A549 (cell line): ENCODE measurements around the gene BAG5. TPM values are rescaled to one million over a fixed set of nuclear protein-coding genes. Genes with fewer than 3 reads are reported as not detected.

Experiments
- ATAC-seq, 2 experiments: fragments of 200-7000 bp in 1 of 2; fragments of >200 bp in 1 of 2; cut with Nextera tagmentation in 1 of 2; cut with Tn5 transposase in 1 of 2; 3 replicates each; pipeline versions ENCODE4 v1.8.0 to v1.9.1; 2018 to 2020; ENCODE audit warnings: mild to moderate bottlenecking in 1 of 2, moderate library complexity in 1 of 2
- CTCF ChIA-PET: fragments of 300-600 bp; sonication (Branson Sonifier 250); formaldehyde crosslinking; extraction: SDS; loops from one replicate; lab custom pipeline; 2021; ENCODE audit warnings: antibody characterized with exemption, inconsistent platforms; lab: Yijun Ruan, JAX
- POLR2A ChIA-PET: fragments of 350-600 bp; formaldehyde crosslinking; extraction: SDS; loops from one replicate; lab custom pipeline; 2021; ENCODE audit warnings: antibody characterized with exemption, inconsistent platforms; lab: Yijun Ruan, JAX
- DNase-seq, 2 experiments: peaks; one replicate each; pipeline versions ENCODE4 v3.0.0 to v3.0.0-alpha.2; 2011 to 2016; ENCODE audit warnings: low read depth in 1 of 2, low spot score in 1 of 2
- FAIRE-seq: peaks from 2 replicates; lab custom pipeline; 2011; peaks lifted over from hg19 to GRCh38; lab: Jason Lieb, UNC
- H3K27ac ChIP-seq, 2 experiments: fragments of >200 bp; sonication (Bioruptor Twin); formaldehyde crosslinking; 3 replicates each; pipeline ENCODE4 v1.5.1; 2016 to 2017
- H3K4me1 ChIP-seq: fragments of >200 bp; sonication (Bioruptor Twin); formaldehyde crosslinking; 3 replicates; pipeline ENCODE4 v1.6.1; 2016
- H3K4me2 ChIP-seq: fragments of >200 bp; sonication (Bioruptor Twin); formaldehyde crosslinking; 3 replicates; pipeline ENCODE4 v1.6.1; 2016
- H3K4me3 ChIP-seq: fragments of >200 bp; sonication (Bioruptor Twin); formaldehyde crosslinking; 3 replicates; pipeline ENCODE4 v1.5.1; 2016
- H3K9me3 ChIP-seq: fragments of >200 bp; sonication (Bioruptor Twin); formaldehyde crosslinking; 3 replicates; pipeline ENCODE4 v1.6.1; 2016
- CEBPB ChIP-seq, 2 experiments: fragments of >200 bp in 1 of 2; sonication (Bioruptor Twin) in 1 of 2; formaldehyde crosslinking in 1 of 2; IDR thresholded peaks; 2 replicates each; pipeline ENCODE4 v1.6.1; 2012 to 2016
- CHD2 ChIP-seq: fragments of 150-350 bp; IDR thresholded peaks from 2 replicates; pipeline ENCODE4 v1.6.1; 2014; ENCODE audit warnings: low read length; ENCODE audit not compliant: partially characterized antibody
- CHD4 ChIP-seq: fragments of 200-600 bp; sonication (generic); IDR thresholded peaks from 2 replicates; pipeline ENCODE4 v1.6.1; 2016; ENCODE audit warnings: antibody characterized with exemption, mild to moderate bottlenecking, borderline replicate concordance
- EHMT2 ChIP-seq: fragments of 200-600 bp; sonication (generic); IDR thresholded peaks from 2 replicates; pipeline ENCODE4 v1.6.1; 2016; ENCODE audit warnings: antibody characterized with exemption, low read depth, mild to moderate bottlenecking, moderate library complexity
- FOSB ChIP-seq: fragments of 250-450 bp; sonication (Bioruptor Pico); IDR thresholded peaks from 2 replicates; pipeline ENCODE4 v1.5.0; 2020; ENCODE audit warnings: mild to moderate bottlenecking, moderate library complexity
- FOSL2 ChIP-seq, 2 experiments: fragments of 450-650 bp in 1 of 2; fragments of >200 bp in 1 of 2; sonication (Bioruptor Twin) in 1 of 2; formaldehyde crosslinking; IDR thresholded peaks; 2 replicates each; pipeline versions ENCODE4 v1.5.0 to v1.6.1; 2016 to 2020; ENCODE audit warnings: mild to moderate bottlenecking in 1 of 2, moderate library complexity in 1 of 2
- GATA3 ChIP-seq: IDR thresholded peaks from 2 replicates; pipeline ENCODE4 v1.6.1; 2012; ENCODE audit warnings: borderline replicate concordance
- HEYL ChIP-seq: fragments of 250-450 bp; sonication (Bioruptor Pico); IDR thresholded peaks from 2 replicates; pipeline ENCODE4 v1.8.0; 2021; ENCODE audit warnings: mild to moderate bottlenecking, moderate library complexity
- HOXB5 ChIP-seq: fragments of 250-450 bp; sonication (Bioruptor Pico); IDR thresholded peaks from 2 replicates; pipeline ENCODE4 v1.5.0; 2020; ENCODE audit warnings: mild to moderate bottlenecking, moderate library complexity
- JUNB ChIP-seq: fragments of >200 bp; sonication (Bioruptor Twin); formaldehyde crosslinking; IDR thresholded peaks from 2 replicates; pipeline ENCODE4 v1.6.1; 2016
- MAZ ChIP-seq: fragments of 150-350 bp; IDR thresholded peaks from 2 replicates; pipeline ENCODE4 v1.6.1; 2014; ENCODE audit warnings: antibody characterized with exemption, low read depth, low read length, borderline replicate concordance
- PHF8 ChIP-seq: fragments of 200-600 bp; sonication (generic); IDR thresholded peaks from 2 replicates; pipeline ENCODE4 v1.6.1; 2016; ENCODE audit warnings: low read depth, mild to moderate bottlenecking, antibody characterized with exemption, moderate library complexity, borderline replicate concordance
- POLR2AphosphoS2 ChIP-seq: conservative IDR thresholded peaks from 2 replicates; pipeline ENCODE4 v1.6.1; 2012; ENCODE audit warnings: low read length, improper control_type of control experiment, inconsistent platforms
- RCOR1 ChIP-seq: fragments of 150-350 bp; IDR thresholded peaks from 2 replicates; pipeline ENCODE4 v1.6.1; 2014; ENCODE audit warnings: antibody characterized with exemption, low read length, low read depth
- SMC3 ChIP-seq: fragments of >200 bp; sonication (Bioruptor Twin); formaldehyde crosslinking; IDR thresholded peaks from 3 replicates; pipeline ENCODE4 v1.6.1; 2018; ENCODE audit warnings: inconsistent platforms
- TFCP2L1 ChIP-seq: fragments of 250-450 bp; sonication (Bioruptor Pico); IDR thresholded peaks from 2 replicates; pipeline ENCODE4 v1.5.0; 2021; ENCODE audit warnings: mild to moderate bottlenecking
- ZNF302 ChIP-seq: fragments of 250-450 bp; sonication (Bioruptor Pico); IDR thresholded peaks from 2 replicates; pipeline ENCODE4 v1.9.0; 2021; ENCODE audit warnings: inconsistent platforms, mild to moderate bottlenecking, moderate library complexity
- ZSCAN20 ChIP-seq: fragments of 250-450 bp; sonication (Bioruptor Pico); IDR thresholded peaks from 2 replicates; pipeline ENCODE4 v1.8.0; 2022; ENCODE audit warnings: mild to moderate bottlenecking, moderate library complexity
- WGBS: methylation state at CpG from one replicate; pipeline ENCODE4 v1.1.6; 2017; ENCODE audit errors: missing lambda C conversion rate; 5-methylcytosine and 5-hydroxymethylcytosine counted together
- polyA plus RNA-seq, 4 experiments: library from polyadenylated mRNA; depleted of rRNA in 3 of 4; stranded (reverse); fragments of >200 nt; fragmentation: RNase III in 1 of 4; extraction: RNeasy Plus Mini Kit Qiagen cat#74134 plus additional on column Dnase treatment in 1 of 4; gene quantifications; 2 replicates in 3 of 4; 3 replicates in 1 of 4; pipeline ENCODE4 v1.2.3, GENCODE V29; 2011 to 2017
- TF ChIP-seq, protein P1 (sequence below): fragments of 250-450 bp; sonication (Bioruptor Pico); IDR thresholded peaks from 2 replicates; pipeline ENCODE4 v1.5.0; 2021; ENCODE audit warnings: mild to moderate bottlenecking, moderate library complexity, borderline replicate concordance
- TF ChIP-seq, protein P2 (sequence below): fragments of 250-450 bp; sonication (Bioruptor Pico); IDR thresholded peaks from 2 replicates; pipeline ENCODE4 v1.5.0; 2020; ENCODE audit warnings: low read depth, mild to moderate bottlenecking, moderate library complexity

The BAG5 gene
- polyA plus RNA-seq, 2 of the 4 experiments (the other 2 are of a cell fraction) = 20.8 to 24.8 TPM

- Histone ChIP-seq H3K4me2 (no peak overlapping the region), H3K27ac (no peak overlapping the region), H3K4me1 (peaks cover 35% of the 10 kb centered on the region)
- ATAC-seq (no peak), DNase-seq (no peak)
- POLR2A ChIA-PET = interaction anchor here (0.5 kb wide), 1 partner anchor 92 kb away, joined by 3 read pairs; no protein-coding TSS in a partner anchor
- TF ChIP-seq PHF8 (no peak), EHMT2 (no peak), ZNF302 (CRISPR knock-in tag) (no peak), GATA3 (no peak), ZSCAN20 (CRISPR knock-in tag) (no peak), POLR2AphosphoS2 (no peak), RCOR1 (no peak), CHD4 (no peak), HEYL (CRISPR knock-in tag) (no peak), FOSL2 (IDR thresholded peaks at IDR 0.05) (no peak), FOSL2 (CRISPR knock-in tag; IDR thresholded peaks at IDR 0.05) (no peak)
- TF ChIP-seq, protein P1, sequence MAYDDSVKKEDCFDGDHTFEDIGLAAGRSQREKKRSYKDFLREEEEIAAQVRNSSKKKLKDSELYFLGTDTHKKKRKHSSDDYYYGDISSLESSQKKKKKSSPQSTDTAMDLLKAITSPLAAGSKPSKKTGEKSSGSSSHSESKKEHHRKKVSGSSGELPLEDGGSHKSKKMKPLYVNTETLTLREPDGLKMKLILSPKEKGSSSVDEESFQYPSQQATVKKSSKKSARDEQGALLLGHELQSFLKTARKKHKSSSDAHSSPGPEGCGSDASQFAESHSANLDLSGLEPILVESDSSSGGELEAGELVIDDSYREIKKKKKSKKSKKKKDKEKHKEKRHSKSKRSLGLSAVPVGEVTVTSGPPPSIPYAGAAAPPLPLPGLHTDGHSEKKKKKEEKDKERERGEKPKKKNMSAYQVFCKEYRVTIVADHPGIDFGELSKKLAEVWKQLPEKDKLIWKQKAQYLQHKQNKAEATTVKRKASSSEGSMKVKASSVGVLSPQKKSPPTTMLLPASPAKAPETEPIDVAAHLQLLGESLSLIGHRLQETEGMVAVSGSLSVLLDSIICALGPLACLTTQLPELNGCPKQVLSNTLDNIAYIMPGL (CRISPR knock-in tag) = no peak
- TF ChIP-seq, protein P2, sequence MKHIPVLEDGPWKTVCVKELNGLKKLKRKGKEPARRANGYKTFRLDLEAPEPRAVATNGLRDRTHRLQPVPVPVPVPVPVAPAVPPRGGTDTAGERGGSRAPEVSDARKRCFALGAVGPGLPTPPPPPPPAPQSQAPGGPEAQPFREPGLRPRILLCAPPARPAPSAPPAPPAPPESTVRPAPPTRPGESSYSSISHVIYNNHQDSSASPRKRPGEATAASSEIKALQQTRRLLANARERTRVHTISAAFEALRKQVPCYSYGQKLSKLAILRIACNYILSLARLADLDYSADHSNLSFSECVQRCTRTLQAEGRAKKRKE = no peak
- TF ChIP-seq, all 56 proteins: peak for 0
- WGBS = 91% methylated on average over 6 of the region's 10 CpGs
- Histone ChIP-seq H3K4me3 (no peak overlapping the region), H3K9me3 (no peaks in the 10 kb centered on the region)
- FAIRE-seq = no peak
- CTCF ChIA-PET = interaction anchor here (5.4 to 10.0 kb wide), 4 partner anchors 7 to 42 kb away, joined by 52 to 489 read pairs (median 78); partner anchors contain the start of genes BAG5 and TRMT61A
Observed at GRCh38 chr14:103517174-103517566, 45.3 kb downstream of the BAG5 start.

- Histone ChIP-seq H3K4me1 (peaks cover 30% of the 10 kb centered on the region), H3K4me2 (no peak overlapping the region), H3K4me3 (no peak overlapping the region), H3K27ac (no peak overlapping the region), H3K9me3 (no peaks in the 10 kb centered on the region)
- TF ChIP-seq MAZ = no peak
- CTCF ChIA-PET = interaction anchor here (1.3 to 10.0 kb wide), 5 partner anchors 7 to 43 kb away, joined by 3 to 489 read pairs (median 59); partner anchors contain the start of genes BAG5 and TRMT61A
- no peak for FAIRE-seq
- no peak for DNase-seq
- WGBS = 74% methylated on average over 10 of the region's 10 CpGs
- POLR2A ChIA-PET = no interaction called here
- no peak for ATAC-seq
Observed at GRCh38 chr14:103516426-103517173, 45.9 kb downstream of the BAG5 start.

DNA sequence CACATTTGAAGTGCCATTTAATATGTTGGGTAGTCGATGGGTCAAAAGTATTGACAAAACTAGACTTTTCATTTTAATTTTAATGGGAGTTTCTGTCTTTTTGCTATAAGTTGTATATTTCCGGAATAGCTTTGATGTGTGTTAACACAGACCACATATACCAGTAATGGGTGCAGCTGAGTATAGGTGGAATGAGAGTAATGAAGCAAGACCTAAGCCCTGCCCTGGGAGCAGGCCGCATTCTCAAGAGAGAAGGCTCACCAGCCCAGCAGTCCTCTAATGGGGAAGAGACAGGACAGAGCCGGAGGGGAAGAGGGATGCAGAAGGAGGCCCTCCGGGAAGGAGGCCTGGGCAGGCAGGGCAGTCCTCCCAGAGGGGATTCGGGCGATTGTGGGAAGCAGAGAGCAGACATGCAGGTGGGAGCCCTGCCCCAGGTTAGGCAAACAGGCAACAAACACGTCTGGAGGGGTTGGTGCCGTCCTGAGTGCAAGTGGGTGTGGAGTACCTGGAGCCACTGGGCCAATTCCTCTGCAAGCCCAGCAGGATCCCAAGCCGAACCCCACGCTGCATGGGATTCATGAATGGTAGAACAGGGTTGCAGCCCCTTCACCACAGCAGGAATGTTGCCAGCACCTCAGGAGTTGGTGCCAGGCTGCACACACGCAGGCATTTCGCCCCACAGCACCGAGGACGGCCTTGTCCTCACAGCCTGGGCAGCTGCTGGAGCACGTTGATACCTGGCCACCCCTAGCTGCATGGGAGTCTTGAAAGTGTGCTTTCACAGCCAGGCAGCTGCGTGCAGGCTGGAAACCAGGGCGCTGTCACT, 47.6 kb downstream of the BAG5 start:
- H3K9me3 ChIP-seq = no peaks in the 10 kb centered on the region
- H3K4me3 ChIP-seq = no peak overlapping the region
- ATAC-seq = no peak
- no peak for TF ChIP-seq CHD2
- TF ChIP-seq CEBPB (IDR thresholded peaks at IDR 0.05) = no peak
- TF ChIP-seq TFCP2L1 = no peak
- TF ChIP-seq FOSB (CRISPR knock-in tag) = no peak
- no peak for TF ChIP-seq HOXB5 (CRISPR knock-in tag)
- no peak for TF ChIP-seq SMC3
- TF ChIP-seq JUNB = no peak
- TF ChIP-seq, all 56 proteins: peak for 0
- H3K4me2 ChIP-seq = no peak overlapping the region
- no peak overlapping the region for H3K27ac ChIP-seq
- 81% methylated on average over 18 of the region's 18 CpGs for WGBS
- DNase-seq (no peak), FAIRE-seq (no peak)
- ChIA-PET CTCF (interaction anchor here (1.3 to 10.0 kb wide), 3 partner anchors 10 to 26 kb away, joined by 3 to 489 read pairs (median 62); partner anchors contain the start of gene TRMT61A), POLR2A (no interaction called here)
- peaks cover 18% of the 10 kb centered on the region for H3K4me1 ChIP-seq
